SK-N-DZ (cell line): ENCODE results near the gene TMEM234.

Experiments used
- DNase-seq: peaks from one replicate; pipeline ENCODE4 v3.0.0-alpha.2; 2015; ENCODE audit warnings: low spot score

TMEM234 gene

DNA sequence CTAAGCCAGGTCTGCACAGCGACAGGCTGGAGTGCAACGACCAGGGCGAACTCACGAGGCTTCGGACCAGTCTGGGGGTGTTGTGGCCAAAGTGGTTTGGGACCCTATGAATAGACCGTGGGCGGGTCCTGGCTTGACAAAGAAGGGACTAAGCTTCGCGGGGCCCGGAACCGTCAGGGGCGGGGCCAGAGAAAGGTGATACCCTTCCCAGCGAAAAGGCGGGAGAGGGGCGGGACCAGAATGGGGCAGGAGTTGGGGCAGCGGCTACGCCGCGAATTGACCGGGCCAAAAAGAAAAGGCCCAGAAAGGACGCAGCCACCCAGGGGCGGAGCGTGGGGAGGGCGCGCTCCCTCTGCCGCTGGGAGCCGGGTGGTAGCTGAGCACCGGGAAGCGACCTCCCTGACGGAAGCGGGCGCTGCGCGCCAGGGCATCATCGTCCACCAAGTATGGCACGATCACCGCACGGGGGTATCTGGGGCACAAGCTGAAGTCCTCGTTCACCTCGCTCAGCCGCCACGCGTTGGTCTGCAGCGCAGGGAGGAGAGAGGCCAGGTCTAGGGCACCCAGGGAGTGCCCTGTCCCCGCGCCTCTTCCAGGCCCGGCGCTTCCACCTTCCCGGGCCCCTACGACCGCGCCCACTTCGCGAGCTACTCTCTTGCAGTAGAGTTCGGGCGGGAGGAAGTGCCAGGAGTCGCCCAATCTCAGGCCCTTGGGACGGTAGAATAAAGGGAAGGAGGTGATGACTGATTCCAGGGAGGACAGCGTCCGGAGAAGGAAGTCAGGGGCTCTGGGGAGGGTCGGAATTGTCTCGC is 18.2 kb upstream of the TMEM234 start:
- DNase-seq, result peak; percentile 55

GRCh38 chr1:32239790-32240139 is 17.6 kb upstream of the TMEM234 start:
- DNase-seq, result peak; percentile 19

- no peak for DNase-seq
These were observed 17.2 kb upstream of the TMEM234 start for GRCh38 chr1:32239337-32239736.

- DNase-seq, result no peak
These were observed 12.6 kb upstream of the TMEM234 start for GRCh38 chr1:32234792-32235191.

DNA sequence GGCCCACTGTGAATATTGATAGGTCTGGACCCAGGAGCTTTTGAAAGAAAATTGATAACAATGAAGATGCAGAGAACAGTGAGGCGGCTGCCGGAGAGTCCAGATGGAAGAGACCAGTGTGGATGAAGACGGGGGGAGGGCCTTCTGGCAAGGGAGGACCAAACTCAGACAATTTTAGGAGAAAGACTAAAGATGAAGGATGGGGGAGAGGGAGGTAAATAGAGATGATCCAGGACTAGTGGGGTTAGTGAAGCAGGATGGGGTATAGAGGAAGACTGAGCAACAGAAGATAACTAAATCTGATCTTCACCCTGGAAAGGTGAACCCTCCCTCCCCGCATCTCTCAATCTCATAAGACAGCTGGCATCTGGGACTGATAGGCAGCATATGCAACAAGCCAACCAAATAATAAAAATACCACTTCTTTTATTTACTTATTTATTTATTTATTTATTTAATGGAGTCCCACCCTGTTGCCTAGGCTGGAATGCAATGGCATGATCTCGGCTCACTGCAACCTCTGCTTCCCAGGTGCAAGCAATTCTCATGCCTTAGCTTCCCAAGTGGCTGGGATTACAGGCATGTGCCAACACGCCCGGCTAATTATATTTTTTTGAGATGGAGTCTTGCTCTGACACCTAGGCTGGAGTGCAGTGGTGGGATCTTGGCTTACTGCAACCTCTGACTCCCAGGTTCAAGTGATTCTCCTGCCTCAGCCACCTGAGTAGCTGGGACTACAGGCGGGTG is 10.6 kb upstream of the TMEM234 start:
- DNase-seq, result no peak

DNA sequence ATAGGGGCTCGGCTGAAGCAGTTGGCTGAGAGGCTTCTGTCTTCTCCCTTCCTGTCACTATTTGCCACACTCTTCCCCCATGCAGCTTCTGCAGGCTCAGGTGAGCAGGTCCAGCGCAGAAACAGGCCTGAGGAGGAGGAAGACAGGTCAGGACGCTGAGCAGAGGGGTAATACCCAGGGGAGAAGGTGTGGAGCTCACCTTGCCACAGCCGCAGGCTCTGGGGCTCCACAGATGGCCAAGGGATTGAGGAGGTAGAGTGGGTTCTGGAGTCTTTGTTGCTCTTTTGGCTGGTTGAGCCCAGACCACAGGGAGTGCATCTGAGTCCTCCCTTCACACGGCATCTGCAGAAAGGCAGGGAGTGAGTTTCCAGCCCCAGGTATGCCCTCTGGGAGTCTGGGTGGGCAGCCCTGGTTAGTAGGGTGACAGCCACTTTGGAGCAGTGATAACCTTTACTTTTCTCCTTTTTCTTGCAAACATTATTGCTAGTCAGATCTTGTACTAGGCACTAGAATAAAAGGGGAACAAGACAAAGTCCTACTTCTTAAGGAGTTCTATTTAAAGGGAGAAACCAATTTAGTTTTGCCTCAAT is 9.8 kb upstream of the TMEM234 start:
- DNase-seq, result no peak

DNA sequence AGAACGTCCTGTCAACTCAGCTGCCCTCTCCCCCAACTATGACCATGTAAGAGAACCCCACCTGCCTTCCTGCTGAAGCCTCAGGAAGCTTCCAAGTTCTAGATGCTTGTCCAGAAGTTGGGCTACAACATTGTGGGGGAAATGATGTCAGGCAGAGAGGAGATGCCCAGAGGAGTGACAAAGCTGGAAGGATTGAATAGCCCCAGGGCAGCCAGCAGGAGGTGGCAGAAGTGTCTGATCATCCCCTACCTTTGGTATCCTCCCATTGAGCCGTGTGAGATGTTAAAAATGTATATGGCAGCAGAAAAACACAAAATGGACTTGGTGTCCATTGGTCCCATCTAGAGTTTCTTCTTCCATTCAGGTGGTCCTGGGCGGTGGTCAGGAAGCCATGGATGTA is 6.6 kb upstream of the TMEM234 start:
- no peak for DNase-seq

GRCh38 chr1:32224285-32224684 is 2.1 kb upstream of the TMEM234 start:
- no peak for DNase-seq

DNA sequence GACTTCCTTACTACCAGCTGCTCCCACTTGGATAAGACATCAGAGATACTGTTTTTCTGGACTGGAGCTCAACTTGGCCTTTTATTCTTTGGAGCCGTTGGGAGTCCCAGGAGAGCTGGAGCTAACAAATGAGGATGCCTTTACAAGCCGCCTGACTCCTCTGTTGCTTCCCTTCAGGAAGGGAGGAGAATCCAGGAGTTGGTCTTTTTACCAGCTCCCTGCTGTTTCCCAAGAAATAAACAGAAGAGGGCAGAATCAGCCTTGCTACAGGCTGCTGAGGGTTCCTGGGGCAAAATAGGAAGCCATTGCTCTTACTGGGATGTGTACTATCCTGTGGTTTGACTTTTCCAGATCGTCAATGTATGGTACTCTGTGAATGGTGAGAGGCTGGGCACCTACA is 1.5 kb upstream of the TMEM234 start:
- DNase-seq, result no peak

- no peak for DNase-seq
These were observed 573 bp downstream of the TMEM234 start for GRCh38 chr1:32221581-32221979.

- DNase-seq, result no peak
These were observed 1.2 kb downstream of the TMEM234 start for GRCh38 chr1:32220746-32221580.

DNA sequence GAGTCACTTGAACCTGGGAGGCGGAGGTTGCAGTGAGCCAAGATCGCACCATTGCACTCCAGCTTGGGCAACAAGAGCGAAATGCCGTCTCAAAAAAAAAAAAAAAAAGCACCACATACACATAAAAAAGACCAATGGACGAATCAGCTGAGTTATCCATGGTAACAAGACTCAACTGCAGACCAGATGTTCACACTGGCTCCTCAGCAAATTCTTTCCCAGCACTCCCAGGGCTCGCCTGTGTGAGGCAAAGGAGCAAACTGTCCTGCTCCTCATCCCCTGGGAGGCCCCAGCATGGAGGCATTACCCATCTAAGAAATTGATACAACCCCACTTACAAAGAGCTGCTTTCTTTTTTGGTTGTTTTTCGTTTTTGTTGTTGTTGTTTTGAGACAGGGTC is 3.1 kb downstream of the TMEM234 start:
- DNase-seq, result no peak

- DNase-seq, result no peak
These were observed 5.6 kb downstream of the TMEM234 start for GRCh38 chr1:32216566-32216965.

DNA sequence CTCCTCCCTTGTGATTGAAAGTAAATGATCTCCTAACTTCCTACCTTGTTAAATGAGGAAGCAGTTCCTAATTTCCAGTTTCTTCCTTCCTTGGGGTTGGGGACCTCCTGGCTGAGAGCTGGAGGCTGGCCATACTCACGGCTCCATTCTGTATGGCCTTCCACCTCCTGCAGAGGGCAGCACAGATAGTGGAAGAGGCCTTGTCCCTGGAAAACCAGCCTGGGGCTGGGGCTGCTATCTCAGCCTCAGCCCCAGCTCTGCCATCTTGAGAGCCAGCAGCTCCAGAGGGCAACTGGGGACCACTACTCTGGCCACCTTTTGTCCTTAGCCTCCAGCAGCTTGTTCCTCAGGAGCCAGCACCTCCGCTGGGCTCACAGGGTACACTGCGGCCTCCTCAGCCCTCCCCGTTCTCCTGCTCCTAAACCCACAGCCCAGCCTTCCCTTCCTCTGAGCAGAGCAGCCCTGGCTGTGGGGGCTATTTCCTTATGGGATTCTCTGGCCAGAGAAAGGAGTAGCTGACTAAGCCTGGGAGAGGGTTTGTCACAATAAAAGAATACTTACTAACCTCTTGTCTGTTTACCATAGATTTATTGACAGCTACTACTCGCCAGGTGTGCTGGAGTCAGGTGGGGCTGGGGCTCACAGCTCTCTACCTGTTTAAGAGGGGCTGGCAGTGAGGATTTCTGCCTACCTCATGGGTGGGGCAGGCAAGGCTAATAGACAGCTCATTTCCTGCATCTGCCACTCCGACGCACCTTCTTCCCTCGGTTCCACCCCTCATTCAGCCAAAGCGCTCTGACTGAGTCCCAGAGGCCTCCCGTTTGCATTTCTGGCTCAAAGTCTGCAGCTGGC is 6.3 kb downstream of the TMEM234 start:
- peak; percentile 49 for DNase-seq

DNA sequence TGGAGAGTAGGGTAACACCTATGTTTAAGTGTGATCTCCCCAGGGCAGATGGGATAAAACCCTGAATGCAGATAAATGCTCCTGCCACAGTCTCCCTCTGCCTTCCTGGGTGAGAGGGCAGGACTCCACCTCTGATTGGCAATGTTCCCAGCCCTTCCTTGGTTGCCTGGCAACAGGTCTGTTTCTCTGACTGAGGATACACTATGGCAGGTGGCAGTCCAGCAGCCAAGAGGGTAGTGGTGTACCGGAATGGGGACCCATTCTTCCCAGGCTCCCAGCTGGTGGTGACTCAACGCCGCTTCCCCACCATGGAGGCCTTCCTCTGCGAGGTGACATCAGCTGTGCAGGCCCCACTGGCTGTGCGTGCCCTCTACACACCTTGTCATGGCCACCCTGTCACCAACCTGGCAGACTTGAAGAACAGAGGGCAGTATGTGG is 13.2 kb downstream of the TMEM234 start, which contains the start of gene DCDC2B:
Gene DCDC2B (plus strand): TSS at position 199 of the 438 bp plus-strand sequence. CDS start 5 bp downstream, at position 204.
- no peak for DNase-seq

DNA sequence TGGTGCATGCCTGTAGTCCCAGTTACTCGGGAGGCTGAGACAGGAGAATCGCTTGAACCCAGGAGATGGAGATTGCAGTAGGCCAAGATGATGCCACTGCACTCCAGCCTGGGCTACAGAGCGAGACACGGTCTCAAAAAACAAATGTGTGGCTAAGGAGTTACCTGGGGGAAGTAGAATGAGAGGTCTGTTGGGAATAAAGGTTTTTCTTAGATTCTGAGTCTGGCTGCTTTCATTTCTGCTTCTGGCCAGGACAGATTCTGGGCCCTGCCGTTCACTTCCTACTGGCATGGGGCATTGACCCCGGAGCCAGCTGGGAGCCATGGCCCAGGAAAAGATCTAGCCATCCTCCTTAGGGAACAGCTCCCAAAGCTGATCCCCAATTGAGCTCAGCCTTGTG is 13.7 kb downstream of the TMEM234 start:
- no peak for DNase-seq

DNA sequence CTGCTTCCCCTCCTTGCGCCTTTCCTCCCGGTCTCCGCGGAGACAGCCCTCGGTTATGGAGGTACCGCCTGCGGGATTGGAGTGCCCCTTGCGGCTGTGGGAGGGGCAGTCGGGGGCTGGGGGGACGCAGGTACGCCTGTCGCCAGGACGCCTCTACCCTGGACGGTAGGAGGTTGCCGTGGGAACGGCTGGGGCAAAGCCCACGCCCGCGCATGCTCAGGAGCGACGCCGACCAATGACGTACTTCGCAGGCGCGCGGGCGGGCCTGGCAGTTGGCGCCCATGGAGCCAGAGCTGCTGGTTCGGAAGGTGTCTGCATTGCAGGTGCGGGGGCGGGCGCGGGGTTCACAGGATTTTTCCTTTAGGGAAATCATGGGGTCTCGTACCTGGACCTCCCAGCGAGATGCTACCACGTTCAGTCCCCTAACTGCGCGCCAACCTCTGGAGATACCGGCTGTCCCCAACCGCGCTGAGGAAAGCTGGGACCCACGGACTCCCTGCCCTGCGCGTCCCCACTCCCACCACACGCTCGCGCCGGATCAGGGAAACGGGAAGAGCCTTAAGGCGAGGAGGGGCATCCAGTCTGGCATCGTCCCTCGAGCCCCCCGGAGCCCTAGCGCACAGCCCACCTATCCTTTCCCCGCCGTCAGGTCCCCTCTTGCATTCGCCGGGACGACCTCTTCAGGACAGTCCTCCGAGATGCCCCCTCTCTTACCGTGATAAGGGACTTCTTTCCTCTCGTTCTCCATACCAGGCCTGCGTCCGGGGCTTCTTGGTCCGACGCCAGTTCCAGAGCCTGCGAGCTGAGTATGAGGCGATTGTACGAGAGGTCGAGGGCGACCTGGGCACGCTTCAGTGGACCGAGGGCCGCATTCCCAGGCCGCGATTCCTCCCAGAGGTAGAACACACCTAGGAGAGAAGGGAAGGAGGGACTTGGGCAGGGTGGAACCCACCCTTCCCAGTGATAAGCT is 16.5 kb downstream of the TMEM234 start, which contains the start of gene IQCC:
Gene IQCC (plus strand): TSS at position 271 of the 970 bp plus-strand sequence. CDS start 11 bp downstream, at position 282.
- DNase-seq, result peak; percentile 84

DNA sequence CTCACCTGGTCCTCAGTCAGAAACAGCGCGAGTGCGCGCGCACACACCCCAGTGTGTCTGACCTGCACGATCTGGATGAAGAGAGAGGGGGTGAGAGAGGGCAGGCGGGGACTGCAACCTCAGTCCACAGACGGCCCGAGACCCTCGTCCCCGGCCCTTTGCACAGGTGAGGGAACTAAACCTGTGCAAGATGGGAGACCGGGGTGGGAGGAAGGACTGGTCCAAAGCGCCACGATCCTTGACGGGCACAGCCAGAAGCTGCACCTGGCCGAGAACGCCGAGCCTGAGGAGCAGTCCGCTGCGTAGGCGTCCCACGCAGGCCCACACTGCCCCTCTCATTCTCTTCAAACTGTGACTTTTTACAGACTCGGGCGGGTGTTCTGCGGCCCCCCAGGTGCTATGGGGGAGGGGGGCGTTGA is 17.2 kb downstream of the TMEM234 start:
- no peak for DNase-seq
